DMS114 treated with DMSO at 0.1 percent for 48 hours (cell line): Measurements from ENCODE around the gene C4A.
A peak's percentile ranks its signal among the peaks of the same experiment; 100 is the strongest.
"Not testable (repeated sequence)": the region's sequence is repeated elsewhere in the genome, so short reads cannot be mapped to it uniquely, and the experiment has no call there.

ENCODE experiments used
- DNase-seq: peaks from one replicate; lab custom pipeline; 2025; ENCODE audit not compliant: unreplicated experiment; lab: John Stamatoyannopoulos, UW

C4A gene

GRCh38 chr6:31958741-31959739 is 22.8 kb upstream of the C4A start, which contains the start of the genes NELFE and SKIC2:
NELFE (minus strand) TSS chr6:31958971; CDS start chr6:31958446, 525 bp downstream.
SKIC2 (plus strand) TSS chr6:31959175; CDS start chr6:31959193, 18 bp downstream.
- peak; percentile 98 for DNase-seq

- DNase-seq = no peak
Observed at GRCh38 chr6:31961616-31962015, 20.2 kb upstream of the C4A start.

GRCh38 chr6:31963921-31964320 is 17.9 kb upstream of the C4A start:
- no peak for DNase-seq

- DNase-seq = no peak
Observed at GRCh38 chr6:31965700-31966099, 16.2 kb upstream of the C4A start.

GRCh38 chr6:31966506-31966905 is 15.4 kb upstream of the C4A start:
- DNase-seq = no peak

GRCh38 chr6:31966997-31967925 is 14.6 kb upstream of the C4A start:
- no peak for DNase-seq

- no peak for DNase-seq
Observed at GRCh38 chr6:31967926-31968320, 13.9 kb upstream of the C4A start.

- no peak for DNase-seq
Observed at GRCh38 chr6:31968326-31968725, 13.5 kb upstream of the C4A start.

GRCh38 chr6:31968791-31969711 is 12.8 kb upstream of the C4A start:
- DNase-seq = no peak

- DNase-seq = no peak
Observed at GRCh38 chr6:31969712-31970603, 11.9 kb upstream of the C4A start.

GRCh38 chr6:31970604-31971271 is 11.1 kb upstream of the C4A start:
- DNase-seq = no peak

GRCh38 chr6:31971279-31971992 is 10.4 kb upstream of the C4A start:
- DNase-seq = no peak

- DNase-seq = peak; percentile 96
Observed at GRCh38 chr6:31971993-31972708, 9.7 kb upstream of the C4A start, which contains the start of gene DXO. DXO (minus strand) TSS chr6:31972138; CDS start chr6:31971675, 463 bp downstream.

- DNase-seq = no peak
Observed at GRCh38 chr6:31972709-31973350, 9.0 kb upstream of the C4A start.

- not testable (repeated sequence) for DNase-seq
Observed at GRCh38 chr6:31976065-31976464, 5.8 kb upstream of the C4A start.

GRCh38 chr6:31977816-31978431 is 3.9 kb upstream of the C4A start:
- no peak for DNase-seq
